DND-41 (cell line): ENCODE measurements around the gene TEX22.

ENCODE experiments used
- CTCF ChIP-seq: IDR thresholded peaks from 2 replicates; pipeline ENCODE4 v1.5.1; 2012; ENCODE audit warnings: borderline replicate concordance, low read length, moderate library complexity, mild to moderate bottlenecking; ENCODE audit not compliant: poor library complexity, severe bottlenecking; ENCODE audit errors: extremely low read depth
- EZH2 ChIP-seq: IDR thresholded peaks from 3 replicates; pipeline ENCODE4 v1.6.1; 2012; ENCODE audit warnings: borderline replicate concordance, low read depth, mild to moderate bottlenecking, moderate library complexity, low read length, inconsistent platforms; ENCODE audit not compliant: severe bottlenecking

GRCh38 chr14:105413544-105413886, 15.2 kb downstream of the TEX22 start:
- no peak for TF ChIP-seq CTCF
- TF ChIP-seq EZH2, result no peak
